ENCODE data around the gene KIFC3. TPM values are rescaled to one million over a fixed set of nuclear protein-coding genes. Genes with fewer than 3 reads are reported as not detected.

KIFC3 gene
- total RNA-seq, 2 experiments from 2014 or later = 0.47 TPM; not detected in 1

DNA sequence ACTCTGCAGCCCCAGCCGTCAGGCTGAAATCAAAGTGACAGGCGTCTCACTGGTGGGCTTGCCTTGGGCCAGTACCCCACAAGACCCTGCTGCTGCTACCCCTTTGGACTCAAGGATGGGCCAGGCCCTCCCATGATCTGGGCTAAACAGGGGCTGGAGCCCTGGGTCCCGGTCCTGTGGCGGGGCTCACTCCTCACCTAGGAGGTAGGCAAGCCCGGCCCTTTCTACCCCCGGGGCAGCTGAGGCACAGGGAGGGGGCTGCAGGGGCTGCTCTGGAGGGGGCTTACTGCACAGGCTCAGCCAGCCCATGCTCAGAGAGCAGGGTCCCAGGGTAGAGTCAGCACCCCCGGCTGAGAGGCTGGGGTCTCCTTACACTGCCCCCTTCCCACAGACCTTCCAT is 43.2 kb downstream of the KIFC3 start:
- no peak for DNase-seq
- H3K27ac Mint-ChIP-seq = no peak overlapping the region
- H3K27me3 Mint-ChIP-seq = no peaks in the 10 kb centered on the region
- no peak for ATAC-seq
- CTCF ChIA-PET = no interaction called here
- no peaks in the 10 kb centered on the region for H3K9me3 Mint-ChIP-seq (ENCODE audit: low read depth)
- H3K4me3 Mint-ChIP-seq = no peak overlapping the region
- H3K36me3 Mint-ChIP-seq = no peaks in the 10 kb centered on the region
- H3K4me1 Mint-ChIP-seq = peaks cover 5% of the 10 kb centered on the region

DNA sequence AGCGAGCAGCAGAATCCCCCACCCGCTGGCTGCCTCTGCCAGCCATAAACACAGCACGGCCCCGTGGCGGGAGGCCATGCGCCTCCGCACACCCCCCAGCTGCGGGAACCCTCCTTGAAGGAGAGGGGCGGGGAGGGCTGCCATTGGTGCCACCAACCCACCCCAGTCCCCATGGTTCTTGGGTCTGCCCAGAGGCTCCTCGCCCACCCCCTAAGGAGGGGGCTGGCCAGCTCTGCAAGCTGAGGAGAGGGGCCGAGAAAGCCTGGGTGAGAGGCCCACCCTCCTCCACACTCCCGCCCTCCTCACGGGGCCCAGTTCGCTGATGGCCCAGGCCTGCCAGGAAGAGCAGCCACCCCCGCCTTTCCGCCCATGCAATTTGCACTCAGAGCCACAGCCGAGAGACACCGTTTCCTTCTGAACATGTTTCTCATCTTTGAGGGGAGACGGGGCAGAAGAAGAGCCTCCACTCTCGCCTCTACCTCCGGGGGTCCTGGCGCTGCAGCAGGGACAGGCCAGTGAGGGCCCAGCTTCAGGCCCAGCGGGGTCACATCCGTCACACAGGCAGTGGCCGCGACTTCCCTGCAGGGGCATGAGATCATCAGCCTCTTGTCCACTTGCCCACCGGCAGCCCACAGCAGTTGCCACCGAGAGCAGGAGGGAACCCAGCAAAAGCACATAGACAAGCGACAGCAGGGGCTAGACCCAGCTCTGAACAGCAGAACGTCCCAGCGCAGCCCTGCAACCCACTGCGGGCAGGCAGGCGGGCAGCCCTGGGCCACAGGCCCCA is 43.8 kb downstream of the KIFC3 start:
- Mint-ChIP-seq H3K4me3 (no peak overlapping the region), H3K9me3 (ENCODE audit: low read depth) (no peaks in the 10 kb centered on the region), H3K27ac (no peak overlapping the region), H3K27me3 (no peaks in the 10 kb centered on the region), H3K4me1 (peaks cover 5% of the 10 kb centered on the region), H3K36me3 (no peaks in the 10 kb centered on the region)
- no peak for DNase-seq
- CTCF ChIA-PET = interaction anchor here (0.8 to 3.4 kb wide), 13 partner anchors 8 to 251 kb away, joined by 3 to 18 read pairs (median 5); partner anchors contain the start of gene KATNB1
- ATAC-seq = no peak

DNA sequence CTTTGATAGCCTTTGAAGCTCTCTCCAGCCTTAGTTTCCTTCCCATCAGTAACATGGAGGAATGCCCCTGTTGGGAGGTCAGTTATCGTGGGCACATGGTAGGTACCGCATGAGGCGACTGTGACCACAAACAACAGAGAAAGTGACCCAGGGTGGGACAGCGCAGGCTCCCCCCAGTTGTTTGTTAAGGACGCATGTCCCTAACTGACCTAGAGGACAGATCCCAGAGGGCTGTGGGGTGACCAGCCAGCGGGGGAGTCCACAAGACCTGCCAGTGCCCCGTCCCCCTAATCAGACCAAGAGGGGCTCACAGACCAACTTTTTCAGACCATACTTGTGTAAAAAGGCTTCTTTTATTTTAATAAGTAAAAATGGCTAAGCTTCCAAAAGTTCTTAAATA is 44.4 kb downstream of the KIFC3 start:
- ATAC-seq (no peak), DNase-seq (no peak)
- no peak overlapping the region for H3K4me3 Mint-ChIP-seq
- H3K27ac Mint-ChIP-seq = no peak overlapping the region
- no peaks in the 10 kb centered on the region for H3K27me3 Mint-ChIP-seq
- peaks cover 5% of the 10 kb centered on the region for H3K4me1 Mint-ChIP-seq
- H3K36me3 Mint-ChIP-seq = no peaks in the 10 kb centered on the region
- CTCF ChIA-PET = interaction anchor here (0.7 to 3.4 kb wide), 19 partner anchors 9 to 257 kb away, joined by 3 to 18 read pairs (median 4); partner anchors contain the start of gene KATNB1
- H3K9me3 Mint-ChIP-seq (ENCODE audit: low read depth) = no peaks in the 10 kb centered on the region

DNA sequence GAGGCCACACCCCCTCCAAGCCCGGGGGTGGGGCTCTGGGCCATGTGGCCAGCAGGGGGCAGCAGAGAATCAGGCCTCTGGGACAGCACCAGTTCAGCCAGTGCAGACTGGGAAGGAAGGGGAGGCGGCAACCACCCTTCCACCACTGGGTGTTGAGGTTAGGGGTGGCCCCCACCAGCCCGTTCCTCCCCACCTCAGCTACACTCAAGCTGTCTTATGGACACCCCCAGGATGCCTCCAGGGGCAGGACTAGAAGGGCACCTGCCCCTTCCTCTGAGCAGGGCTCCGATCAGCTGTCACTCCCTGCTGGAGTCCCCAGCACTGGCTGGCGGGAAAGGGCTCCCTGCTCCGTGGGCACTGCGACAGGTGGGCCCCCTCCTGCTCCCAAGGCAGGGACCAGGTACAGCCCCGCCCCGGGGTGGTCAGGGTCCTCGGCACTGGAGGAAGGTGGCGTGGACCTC is 44.9 kb downstream of the KIFC3 start:
- CTCF ChIA-PET = interaction anchor here (0.6 to 3.4 kb wide), 22 partner anchors 9 to 256 kb away, joined by 3 to 18 read pairs (median 4); partner anchors contain the start of gene KATNB1
- DNase-seq = peak; percentile 91
- Mint-ChIP-seq H3K27me3 (no peaks in the 10 kb centered on the region), H3K9me3 (ENCODE audit: low read depth) (no peaks in the 10 kb centered on the region), H3K4me3 (no peak overlapping the region), H3K4me1 (peaks cover 5% of the 10 kb centered on the region), H3K36me3 (no peaks in the 10 kb centered on the region), H3K27ac (no peak overlapping the region)
- ATAC-seq = peak; percentile 97

DNA sequence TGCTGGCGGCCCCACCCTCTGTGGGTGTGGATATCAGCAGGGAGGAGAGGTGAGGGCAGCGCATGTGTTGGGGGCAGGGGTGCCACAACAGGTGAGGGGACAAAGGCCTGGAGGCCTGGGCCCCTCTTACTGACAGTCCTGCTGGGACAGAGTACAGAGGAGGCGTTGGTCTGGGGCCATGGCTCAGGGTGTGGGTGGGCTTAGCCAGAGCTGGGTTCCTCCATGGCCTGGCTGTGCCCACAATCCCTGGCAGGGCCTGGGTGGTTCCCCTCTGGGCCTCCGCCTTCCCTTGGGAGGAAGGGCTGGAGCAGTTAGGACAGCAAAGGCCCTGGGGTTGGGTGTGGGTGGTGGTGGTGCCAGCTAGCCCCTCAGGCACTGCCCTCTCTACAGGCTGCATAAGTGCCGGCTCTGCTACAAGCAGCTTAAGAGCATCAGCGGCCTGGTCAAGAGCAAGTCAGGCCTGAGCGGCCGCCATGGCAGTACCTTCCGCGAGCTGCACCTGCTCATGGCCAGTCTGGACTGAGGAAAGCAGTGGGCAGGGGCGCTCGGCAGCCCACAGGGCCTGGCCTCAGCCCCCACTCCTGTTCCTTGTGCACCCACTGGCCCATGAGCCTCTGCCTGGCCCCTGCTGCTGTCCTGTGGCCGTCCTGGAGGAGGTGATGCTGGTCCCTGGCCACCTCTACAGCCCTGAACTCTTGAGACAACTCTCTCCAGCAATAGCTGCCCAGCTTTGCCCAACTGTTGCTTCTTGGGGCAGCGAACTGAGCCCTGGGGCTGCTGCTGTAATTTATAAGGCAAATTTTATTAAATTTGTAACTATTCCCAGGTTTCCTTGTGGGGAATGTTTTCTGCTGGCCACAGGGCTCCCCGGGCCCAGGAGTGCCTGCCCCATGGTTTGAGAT is 45.6 kb downstream of the KIFC3 start:
- ATAC-seq (peak; percentile 3), DNase-seq (no peak)
- Mint-ChIP-seq H3K9me3 (ENCODE audit: low read depth) (no peaks in the 10 kb centered on the region), H3K4me3 (no peak overlapping the region), H3K4me1 (peaks cover 5% of the 10 kb centered on the region), H3K27ac (no peak overlapping the region), H3K36me3 (no peaks in the 10 kb centered on the region), H3K27me3 (no peaks in the 10 kb centered on the region)
- CTCF ChIA-PET = interaction anchor here (0.6 to 3.4 kb wide), 21 partner anchors 10 to 255 kb away, joined by 3 to 18 read pairs (median 4); partner anchors contain the start of gene KATNB1

DNA sequence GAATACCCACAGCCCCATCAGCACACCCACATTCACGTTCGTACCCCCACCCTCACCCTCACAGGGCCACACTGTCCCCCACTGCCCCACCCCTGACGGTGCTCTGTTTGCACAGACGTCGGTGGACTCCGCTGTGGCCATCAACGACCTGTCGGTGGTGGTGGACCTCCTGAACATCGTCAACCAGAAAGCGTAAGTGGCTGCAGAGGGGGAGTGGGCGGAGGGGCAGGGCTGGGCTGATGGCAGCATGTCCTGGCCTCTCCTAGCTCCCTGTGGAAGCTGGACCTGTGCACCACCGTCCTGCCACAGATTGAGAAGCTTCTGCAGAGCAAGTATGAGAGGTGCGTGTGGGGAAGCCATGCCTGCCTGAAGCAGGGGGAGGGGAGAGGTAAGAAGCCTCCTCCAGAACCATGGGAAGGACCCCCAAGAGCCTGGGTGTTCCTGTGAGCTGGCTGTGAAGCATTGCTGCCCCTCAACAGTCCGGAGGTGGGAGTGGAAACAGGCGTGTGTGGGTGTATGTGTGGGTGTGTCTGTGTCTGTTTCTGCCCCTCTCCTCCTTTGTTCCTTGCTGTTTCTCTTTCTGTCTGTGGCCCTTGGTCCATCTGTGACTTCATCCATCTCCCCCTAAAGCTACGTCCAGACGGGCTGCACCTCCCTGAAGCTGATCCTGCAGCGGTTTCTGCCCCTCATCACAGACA is 46.4 kb downstream of the KIFC3 start:
- no peak overlapping the region for H3K27ac Mint-ChIP-seq
- CTCF ChIA-PET = interaction anchor here (0.8 to 3.4 kb wide), 11 partner anchors 27 to 214 kb away, joined by 3 to 18 read pairs (median 4); no protein-coding TSS in a partner anchor
- H3K9me3 Mint-ChIP-seq (ENCODE audit: low read depth) = no peaks in the 10 kb centered on the region
- no peak for DNase-seq
- H3K36me3 Mint-ChIP-seq = no peaks in the 10 kb centered on the region
- no peak for ATAC-seq
- H3K4me1 Mint-ChIP-seq = peaks cover 5% of the 10 kb centered on the region
- H3K4me3 Mint-ChIP-seq = no peak overlapping the region
- H3K27me3 Mint-ChIP-seq = no peaks in the 10 kb centered on the region

DNA sequence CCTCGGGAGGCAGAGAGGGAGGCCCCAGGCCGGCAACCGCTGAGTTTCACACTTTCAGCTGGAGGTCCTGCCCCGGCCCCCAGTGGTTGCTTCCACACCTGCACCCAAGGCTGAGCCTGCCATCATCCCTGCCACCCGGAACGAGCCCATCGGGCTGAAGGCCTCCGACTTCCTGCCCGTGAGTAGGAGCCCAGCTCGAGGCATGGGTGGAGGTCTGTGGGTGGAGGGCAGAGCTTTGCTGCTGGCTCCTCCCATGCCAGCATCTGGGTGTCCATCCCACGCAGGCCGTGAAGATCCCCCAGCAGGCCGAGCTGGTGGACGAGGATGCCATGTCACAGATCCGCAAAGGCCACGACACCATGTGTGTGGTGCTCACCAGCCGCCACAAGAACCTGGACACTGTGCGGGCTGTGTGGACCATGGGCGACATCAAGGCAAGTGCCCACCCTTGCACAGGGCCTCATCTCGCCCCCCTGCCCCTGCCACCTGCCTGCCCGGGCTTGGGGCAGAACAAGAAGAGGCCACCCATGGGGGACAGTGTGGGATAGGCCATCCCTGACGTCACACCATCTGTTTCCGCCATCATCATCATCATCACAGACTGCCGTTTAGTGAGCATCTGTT is 47.1 kb downstream of the KIFC3 start:
- H3K4me3 Mint-ChIP-seq = no peak overlapping the region
- no peak overlapping the region for H3K27ac Mint-ChIP-seq
- CTCF ChIA-PET = interaction anchor here (0.8 to 3.4 kb wide), 2 partner anchors 39 to 108 kb away, joined by 3 to 12 read pairs; no protein-coding TSS in a partner anchor
- H3K4me1 Mint-ChIP-seq = peaks cover 6% of the 10 kb centered on the region
- H3K27me3 Mint-ChIP-seq = no peaks in the 10 kb centered on the region
- ATAC-seq (no peak), DNase-seq (no peak)
- H3K36me3 Mint-ChIP-seq = no peaks in the 10 kb centered on the region
- H3K9me3 Mint-ChIP-seq (ENCODE audit: low read depth) = no peaks in the 10 kb centered on the region

DNA sequence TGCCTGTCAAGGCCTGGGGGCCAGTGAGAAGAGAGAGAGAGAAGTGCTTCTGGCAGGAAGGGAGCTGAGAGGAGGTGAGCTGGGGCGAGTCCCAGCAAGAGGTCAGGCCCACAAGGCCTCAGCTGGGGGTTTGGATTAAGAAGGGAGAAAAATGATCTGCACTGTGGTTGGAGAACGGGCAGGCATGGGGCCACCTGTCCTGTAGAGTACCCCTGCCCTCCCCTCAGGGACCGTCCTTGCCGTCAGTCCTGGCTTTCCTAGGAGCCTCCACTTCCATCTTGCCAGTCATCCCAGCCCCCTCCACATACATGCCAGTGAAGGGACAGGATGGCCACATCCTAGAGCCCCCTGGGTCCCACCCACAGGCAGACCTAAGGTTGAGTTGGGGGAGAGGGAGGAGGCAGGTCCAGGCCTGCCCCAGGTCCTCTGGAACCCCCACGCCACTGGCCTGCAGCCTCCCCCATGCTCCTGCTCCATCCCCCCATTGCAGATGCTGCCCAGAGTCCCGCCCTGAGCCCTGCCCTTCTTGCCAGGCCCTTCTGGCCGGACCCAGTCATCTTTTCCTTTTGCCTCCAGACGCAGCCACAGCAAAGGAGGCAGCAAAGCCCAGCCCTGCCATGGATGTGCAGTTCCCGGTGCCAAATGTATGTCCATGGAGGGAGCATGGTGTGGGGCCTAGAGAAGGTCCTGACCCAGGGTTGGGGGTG is 47.8 kb downstream of the KIFC3 start:
- H3K9me3 Mint-ChIP-seq (ENCODE audit: low read depth) = no peaks in the 10 kb centered on the region
- no peaks in the 10 kb centered on the region for H3K36me3 Mint-ChIP-seq
- H3K27ac Mint-ChIP-seq = no peak overlapping the region
- no peak overlapping the region for H3K4me3 Mint-ChIP-seq
- CTCF ChIA-PET = interaction anchor here (3.4 kb wide), 1 partner anchor 108 kb away, joined by 12 read pairs; no protein-coding TSS in a partner anchor
- H3K27me3 Mint-ChIP-seq = no peaks in the 10 kb centered on the region
- ATAC-seq (no peak), DNase-seq (no peak)
- peaks cover 12% of the 10 kb centered on the region for H3K4me1 Mint-ChIP-seq

DNA sequence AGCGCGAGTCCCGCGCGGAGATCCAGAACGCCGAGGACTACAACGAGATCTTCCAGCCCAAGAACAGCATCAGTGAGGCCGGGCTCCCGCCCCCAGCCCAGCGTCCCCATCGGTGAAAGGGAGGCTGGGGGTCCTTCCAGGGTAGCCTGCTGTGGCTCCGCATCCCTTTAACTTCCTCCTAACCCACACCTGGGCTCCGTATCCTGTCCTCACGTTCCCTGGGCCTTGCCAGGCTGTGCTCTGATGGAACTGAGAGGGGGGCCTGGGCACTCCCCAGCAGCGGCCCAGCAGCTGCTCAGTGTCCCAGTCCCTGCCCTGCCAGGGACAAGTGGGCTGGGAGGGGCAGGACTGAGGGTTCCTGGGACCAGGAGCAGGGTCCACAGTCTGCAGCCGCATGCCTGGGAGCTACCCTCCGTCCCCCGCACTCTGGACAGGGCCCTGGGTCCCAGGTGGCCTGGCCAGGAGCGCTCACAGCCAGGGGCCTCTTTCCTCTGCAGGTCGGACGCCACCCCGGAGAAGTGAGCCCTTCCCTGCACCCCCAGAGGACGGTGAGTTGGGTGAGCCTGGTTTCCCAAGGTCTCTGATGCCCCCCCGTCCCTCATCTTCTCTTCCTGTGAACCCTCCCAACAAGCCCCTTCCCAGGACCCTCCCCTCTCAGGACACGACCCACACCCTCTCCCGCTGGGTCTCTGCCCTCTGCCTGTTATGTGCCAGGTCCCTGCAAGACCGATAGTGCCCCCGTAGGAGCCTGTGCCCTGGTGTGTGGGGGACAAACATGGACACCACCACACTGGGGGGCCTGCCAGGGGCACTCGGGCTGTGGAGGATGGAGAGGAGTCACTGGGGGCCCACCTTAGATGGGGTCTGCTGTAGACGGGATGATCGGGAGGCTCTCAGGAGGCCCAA is 48.6 kb downstream of the KIFC3 start:
- Mint-ChIP-seq H3K27me3 (no peaks in the 10 kb centered on the region), H3K4me3 (no peak overlapping the region), H3K4me1 (peaks cover 11% of the 10 kb centered on the region), H3K9me3 (ENCODE audit: low read depth) (no peaks in the 10 kb centered on the region), H3K27ac (no peak overlapping the region), H3K36me3 (no peaks in the 10 kb centered on the region)
- DNase-seq = no peak
- no peak for ATAC-seq
- CTCF ChIA-PET = no interaction called here

DNA sequence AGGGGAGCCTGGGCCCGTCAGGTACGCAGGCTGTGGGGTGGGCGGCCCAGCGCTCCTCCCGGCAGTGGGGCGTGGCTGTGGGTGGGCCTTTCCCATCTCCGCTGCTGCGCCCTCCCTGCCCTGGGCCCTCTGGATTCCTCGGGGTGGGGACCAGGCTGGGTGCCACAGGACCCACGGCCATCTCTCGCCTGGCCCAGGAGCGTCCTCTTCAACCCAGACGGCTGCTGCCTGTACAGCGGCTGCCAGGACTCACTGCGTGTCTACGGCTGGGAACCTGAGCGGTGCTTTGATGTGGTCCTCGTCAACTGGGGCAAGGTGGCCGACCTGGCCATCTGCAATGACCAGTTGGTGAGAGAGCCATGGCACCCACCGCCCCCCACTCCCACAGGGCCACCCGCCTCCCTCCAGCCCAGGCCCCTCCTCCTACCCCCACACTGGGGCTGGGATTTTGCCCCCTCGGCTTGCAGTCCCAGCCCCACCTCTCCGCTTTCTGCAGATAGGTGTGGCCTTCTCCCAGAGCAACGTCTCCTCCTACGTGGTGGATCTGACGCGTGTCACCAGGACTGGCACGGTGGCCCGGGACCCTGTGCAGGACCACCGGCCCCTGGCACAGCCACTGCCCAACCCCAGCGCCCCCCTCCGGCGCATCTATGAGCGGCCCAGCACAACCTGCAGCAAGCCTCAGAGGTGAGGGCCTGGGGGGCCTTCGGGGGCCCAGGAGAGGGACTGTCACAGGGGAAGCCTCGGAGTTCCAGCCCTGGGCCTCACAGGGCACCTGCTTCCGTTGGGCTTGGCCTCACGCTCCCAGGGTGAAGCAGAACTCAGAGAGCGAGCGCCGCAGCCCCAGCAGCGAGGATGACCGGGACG is 49.5 kb downstream of the KIFC3 start:
- Mint-ChIP-seq H3K36me3 (no peaks in the 10 kb centered on the region), H3K4me1 (peaks cover 8% of the 10 kb centered on the region), H3K4me3 (no peak overlapping the region), H3K27ac (no peak overlapping the region), H3K27me3 (no peaks in the 10 kb centered on the region), H3K9me3 (ENCODE audit: low read depth) (no peaks in the 10 kb centered on the region)
- no peak for DNase-seq
- CTCF ChIA-PET = no interaction called here
- ATAC-seq = no peak

DNA sequence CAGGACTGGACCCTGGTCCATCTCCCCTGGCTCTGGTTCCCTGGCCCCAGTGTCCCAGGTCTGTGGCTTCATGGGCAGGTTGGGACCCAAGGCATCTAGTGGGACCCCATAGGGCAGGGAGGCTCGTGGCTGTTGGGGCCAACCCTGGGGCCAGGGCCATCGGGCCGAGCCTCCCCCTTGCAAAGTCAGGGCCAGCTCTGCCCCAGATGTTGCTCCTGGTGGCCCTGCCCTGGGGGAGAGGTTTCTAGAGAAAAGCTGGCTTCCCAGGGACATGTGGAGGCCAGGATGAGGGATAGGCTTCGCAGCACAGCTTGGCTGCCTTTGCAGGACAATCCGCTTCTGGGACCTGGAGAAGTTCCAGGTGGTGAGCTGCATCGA is 50.1 kb downstream of the KIFC3 start:
- H3K4me3 Mint-ChIP-seq = no peak overlapping the region
- ATAC-seq = no peak
- no peak for DNase-seq
- H3K9me3 Mint-ChIP-seq (ENCODE audit: low read depth) = no peaks in the 10 kb centered on the region
- CTCF ChIA-PET = no interaction called here
- no peaks in the 10 kb centered on the region for H3K36me3 Mint-ChIP-seq
- H3K27ac Mint-ChIP-seq = no peak overlapping the region
- H3K4me1 Mint-ChIP-seq = peaks cover 7% of the 10 kb centered on the region
- no peaks in the 10 kb centered on the region for H3K27me3 Mint-ChIP-seq
